ENCODE data around the gene AMPH. TPM values are rescaled to one million over a fixed set of nuclear protein-coding genes. Genes with fewer than 3 reads are reported as not detected.

Gene AMPH
- total and polyA plus RNA-seq, 2 of the 4 experiments (the other 2 are of a cell fraction): 3.9 to 4.8 TPM

DNA sequence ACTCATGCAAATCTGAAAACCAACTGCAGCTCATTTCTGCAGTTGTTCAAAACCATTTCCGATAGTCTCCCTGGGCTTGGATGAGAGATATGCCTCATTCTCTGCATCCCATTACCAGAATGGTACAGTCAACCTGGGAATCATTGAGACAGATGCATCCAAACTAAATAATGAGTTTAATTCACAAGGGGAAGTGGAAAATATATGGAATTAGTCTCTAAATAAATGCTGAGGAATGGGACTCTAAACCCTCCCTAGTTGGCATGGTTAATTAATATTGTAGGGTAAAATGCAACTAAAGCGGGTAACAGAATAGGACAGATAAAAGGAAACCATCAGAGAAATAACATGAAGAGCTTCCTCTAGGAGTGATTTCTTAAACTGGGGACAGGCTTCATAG, 118.9 kb downstream of the AMPH start:
- Histone ChIP-seq H3K18ac (ENCODE audit: low read depth, low read length) (no peak overlapping the region), H3K23ac (ENCODE audit: low read depth, low read length) (no peak overlapping the region), H3K9me1 (ENCODE audit: insufficient read depth, low read length) (no peaks in the 10 kb centered on the region), H3K9me3 (ENCODE audit: control insufficient read depth, insufficient read depth, low read length) (peaks cover 3% of the 10 kb centered on the region; the same call in 1 of the 2 replicates), H3K4me2 (ENCODE audit: low read depth, low read length) (no peak overlapping the region), H2BK5ac (ENCODE audit: low read depth, low read length, poor library complexity, severe bottlenecking) (no peak overlapping the region), H3K4me3 (ENCODE audit: insufficient read depth, low read depth, low read length) (no peak overlapping the region), H2AK9ac (replicated peaks; ENCODE audit: low read depth, low read length, poor library complexity) (no peak overlapping the region), H3K9ac (ENCODE audit: low read depth, low read length) (no peak overlapping the region), H4K91ac (ENCODE audit: insufficient read depth, low read depth, low read length) (no peak overlapping the region), H2BK20ac (ENCODE audit: low read depth, low read length) (no peak overlapping the region), H4K20me1 (ENCODE audit: insufficient read depth, low read length) (no peaks in the 10 kb centered on the region), H3K14ac (replicated peaks; ENCODE audit: low read depth, low read length) (no peak overlapping the region), H3K79me1 (ENCODE audit: low read depth in 1 of 2, low read length in 2 of 2) (no peaks in the 10 kb centered on the region), H3K56ac (ENCODE audit: extremely low read depth, insufficient read depth, low read length) (no peak overlapping the region), H3K27me3 (ENCODE audit: control insufficient read depth, insufficient read depth, low read length) (no peaks in the 10 kb centered on the region), H2BK120ac (ENCODE audit: low read depth, low read length) (no peak overlapping the region), H3K4me1 (ENCODE audit: control insufficient read depth, insufficient read depth, low read length) (no peaks in the 10 kb centered on the region), H4K5ac (ENCODE audit: low read depth, low read length) (no peak overlapping the region), H2AFZ (replicated peaks; ENCODE audit: low read length, poor library complexity) (no peak overlapping the region), H2BK15ac (ENCODE audit: low read depth, low read length) (no peak overlapping the region), H3K27ac (ENCODE audit: insufficient read depth, low read length) (no peak overlapping the region), H3K36me3 (ENCODE audit: control insufficient read depth, insufficient read depth, low read length) (no peaks in the 10 kb centered on the region), H2AK5ac (ENCODE audit: low read depth, low read length) (no peak overlapping the region), H3K4ac (ENCODE audit: low read depth, low read length) (no peak overlapping the region), H4K8ac (ENCODE audit: low read depth in 2 of 2, low read length in 2 of 2) (no peak overlapping the region)
- in situ Hi-C loops (cut with MboI; ENCODE audit: low sequenced_read_pairs) (no loop called here), intact Hi-C loops (cut with micrococcal nuclease) (no loop called here), dilution Hi-C loops (cut with HindIII; ENCODE audit: low sequenced_read_pairs, unreplicated experiment) (no loop called here)
- ATAC-seq (ENCODE audit: low read depth) (no peak), DNase-seq (no peak)
- TF ChIP-seq NFE2L2 (IDR thresholded peaks at IDR 0.05; ENCODE audit: low read depth, low read length): no peak
- TF ChIP-seq, protein P1, sequence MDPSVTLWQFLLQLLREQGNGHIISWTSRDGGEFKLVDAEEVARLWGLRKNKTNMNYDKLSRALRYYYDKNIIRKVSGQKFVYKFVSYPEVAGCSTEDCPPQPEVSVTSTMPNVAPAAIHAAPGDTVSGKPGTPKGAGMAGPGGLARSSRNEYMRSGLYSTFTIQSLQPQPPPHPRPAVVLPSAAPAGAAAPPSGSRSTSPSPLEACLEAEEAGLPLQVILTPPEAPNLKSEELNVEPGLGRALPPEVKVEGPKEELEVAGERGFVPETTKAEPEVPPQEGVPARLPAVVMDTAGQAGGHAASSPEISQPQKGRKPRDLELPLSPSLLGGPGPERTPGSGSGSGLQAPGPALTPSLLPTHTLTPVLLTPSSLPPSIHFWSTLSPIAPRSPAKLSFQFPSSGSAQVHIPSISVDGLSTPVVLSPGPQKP (IDR thresholded peaks at IDR 0.05; ENCODE audit: borderline replicate concordance, low read depth, low read length): no peak
- TF ChIP-seq, protein P2, sequence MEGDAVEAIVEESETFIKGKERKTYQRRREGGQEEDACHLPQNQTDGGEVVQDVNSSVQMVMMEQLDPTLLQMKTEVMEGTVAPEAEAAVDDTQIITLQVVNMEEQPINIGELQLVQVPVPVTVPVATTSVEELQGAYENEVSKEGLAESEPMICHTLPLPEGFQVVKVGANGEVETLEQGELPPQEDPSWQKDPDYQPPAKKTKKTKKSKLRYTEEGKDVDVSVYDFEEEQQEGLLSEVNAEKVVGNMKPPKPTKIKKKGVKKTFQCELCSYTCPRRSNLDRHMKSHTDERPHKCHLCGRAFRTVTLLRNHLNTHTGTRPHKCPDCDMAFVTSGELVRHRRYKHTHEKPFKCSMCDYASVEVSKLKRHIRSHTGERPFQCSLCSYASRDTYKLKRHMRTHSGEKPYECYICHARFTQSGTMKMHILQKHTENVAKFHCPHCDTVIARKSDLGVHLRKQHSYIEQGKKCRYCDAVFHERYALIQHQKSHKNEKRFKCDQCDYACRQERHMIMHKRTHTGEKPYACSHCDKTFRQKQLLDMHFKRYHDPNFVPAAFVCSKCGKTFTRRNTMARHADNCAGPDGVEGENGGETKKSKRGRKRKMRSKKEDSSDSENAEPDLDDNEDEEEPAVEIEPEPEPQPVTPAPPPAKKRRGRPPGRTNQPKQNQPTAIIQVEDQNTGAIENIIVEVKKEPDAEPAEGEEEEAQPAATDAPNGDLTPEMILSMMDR (conservative IDR thresholded peaks at IDR 0.05; ENCODE audit: low read depth, low read length): no peak
- POLR2A ChIA-PET (ENCODE audit: unreplicated experiment): no interaction called here
- CTCF ChIA-PET: no interaction called here
- WGBS, 2 experiments (ENCODE audit: extremely low coverage in 2 of 2, insufficient read length in 1 of 2): 60% methylated on average over 1 of the region's 2 CpGs; no CpG with 5 or more reads in 1 of the 2 experiments
- BruUV-seq (replicated peaks): no TSS peak
